Heart right ventricle (tissue), 16 donors: ENCODE data around the gene KDM8. TPM values are rescaled to one million over a fixed set of nuclear protein-coding genes. Genes with fewer than 3 reads are reported as not detected.
A peak's percentile ranks its signal among the peaks of the same experiment; 100 is the strongest.

Source experiments
- ATAC-seq, 8 donors: fragments of 200-7000 bp; cut with Tn5 transposase; one replicate each; pipeline ENCODE4 v1.9.1; 2020; ENCODE audit warnings: mild to moderate bottlenecking in 8 of 8, moderate library complexity in 8 of 8, moderate number of reproducible peaks in 1 of 8
- DNase-seq, 2 donors: peaks; one replicate each; pipeline ENCODE4 v3.0.0-alpha.2; 2020
- H3K27ac ChIP-seq, 10 donors: fragments of 200-600 bp; sonication (generic) in 2 of 10; one replicate each; pipeline versions ENCODE4 v1.5.0 to v1.8.0; 2020 to 2022; ENCODE audit warnings: mild to moderate bottlenecking in 3 of 10
- H3K27me3 ChIP-seq, 7 donors: fragments of 200-600 bp; one replicate each; pipeline ENCODE4 v1.8.0; 2021 to 2022; ENCODE audit warnings: mild to moderate bottlenecking in 2 of 7
- H3K36me3 ChIP-seq, 9 donors: fragments of 200-600 bp; sonication (generic) in 1 of 9; one replicate each; pipeline versions ENCODE4 v1.5.0 to v1.8.0; 2020 to 2022; ENCODE audit warnings: mild to moderate bottlenecking in 2 of 9
- H3K4me1 ChIP-seq, 9 donors: fragments of 200-600 bp; sonication (generic) in 1 of 9; one replicate each; pipeline versions ENCODE4 v1.5.0 to v1.8.0; 2020 to 2022; ENCODE audit warnings: mild to moderate bottlenecking in 4 of 9
- H3K4me3 ChIP-seq, 10 donors: fragments of 200-600 bp; sonication (generic) in 2 of 10; one replicate each; pipeline versions ENCODE4 v1.5.0 to v1.8.0; 2020 to 2022; ENCODE audit warnings: mild to moderate bottlenecking in 7 of 10, moderate library complexity in 2 of 10
- H3K9me3 ChIP-seq, 11 donors: fragments of 200-600 bp in 10 of 11; sonication (generic) in 2 of 11; one replicate each; pipeline versions ENCODE4 v1.5.0 to v1.8.0; 2013 to 2022; ENCODE audit warnings: mild to moderate bottlenecking in 2 of 11, control low read depth in 1 of 11, moderate library complexity in 1 of 11
- CTCF ChIP-seq, 9 donors: fragments of 200-600 bp; sonication (generic) in 2 of 9; IDR thresholded peaks; one replicate each; pipeline versions ENCODE4 v1.5.0 to v1.8.0; 2021 to 2022; ENCODE audit warnings: antibody characterized with exemption in 9 of 9, mild to moderate bottlenecking in 5 of 9, moderate library complexity in 1 of 9
- WGBS, 2 donors: extraction: QIAGEN DNeasy Blood & Tissue Kit; methylation state at CpG; one replicate each; pipeline ENCODE4 v1.1.7; 2013; ENCODE audit warnings: inconsistent platforms in 1 of 2; 5-methylcytosine and 5-hydroxymethylcytosine counted together
- intact Hi-C, 10 donors: fragments of 100-400 bp; cut with DNase I; formaldehyde crosslinking; loops; one replicate each; pipeline versions ENCODE4 v1.11.1 to v1.14.2; 2022
- polyA plus RNA-seq, 2 donors: library from polyadenylated mRNA; stranded (reverse); fragments of 200-250 nt; gene quantifications; one replicate each; pipeline ENCODE4 v1.2.3, GENCODE V29; 2013
- total RNA-seq, 10 donors: library from RNA; stranded (reverse); fragmentation: NEBNext Ultra II Directional in 3 of 10; extraction: Animal tissue kit (Norgen Biotek cat#: 25700) in 3 of 10; gene quantifications; one replicate each; pipeline versions ENCODE4 v1.2.1 to v1.2.4, GENCODE V29; 2021 to 2023
- donor health status: Arrhythmogenic right ventricular cardiomyopathy.
- donor health status: ischemic (EF 13 %, LVEDD 7.1; RV severe dilation, severe dysfunction).
- donor health status: healthy with polysubstance abuse.
- donor health status: DM: no; HTN: yes; CAD: no.
- donor health status: DM: no; HTN: no; CAD: no.
- donor health status: ischemic (EF 25% LVEDD 6.9; RV normal size, moderate dysfunction).
- donor health status: ischemic (EF 25% LVEDD 5.7; RV mildly dilated, moderate dysfunction).
- donor health status: healthy.
- donor health status: DM: yes; HTN: yes; CAD: no.
- donor health status: Ischemic cardiomyopathy.
- donor health status: ischemic (EF 35%, LVEDD 5.7; RV mildly dilated, moderate dysfunction).
- donor health status: nonischemic (EF 11% LVEDD 7.7; RV severe dilation, severe dysfunction).
- donor health status: DM: yes; HTN: yes; CAD: no.
- donor health status: PGD.
- donor health status: ischemic (EF 29% LVEDD 5.4; RV normal size, mild dysfunction).
- donor health status: nonischemic (EF 23%, LVEDD 6.1; RV moderate dilation, normal function).

The KDM8 gene
- total and polyA plus RNA-seq, 12 donors = 1.5 to 5.8 (median 3.3) TPM

GRCh38 chr16:27164352-27164751, 39.0 kb upstream of the KDM8 start:
- H3K4me3 ChIP-seq = no peak overlapping the region
- intact Hi-C loops = no loop called here
- ATAC-seq (peak in 2 of 8 donors; percentile 43 to 58), DNase-seq (no peak)
- no peaks in the 10 kb centered on the region for H3K4me1 ChIP-seq
- no peaks in the 10 kb centered on the region for H3K36me3 ChIP-seq
- peaks cover 0 to 22% (median 0%) of the 10 kb centered on the region in 7 donors for H3K27me3 ChIP-seq
- H3K9me3 ChIP-seq = peaks cover 0 to 33% (median 13%) of the 10 kb centered on the region in 11 donors
- TF ChIP-seq CTCF (IDR thresholded peaks at IDR 0.05) = no peak
- no peak overlapping the region for H3K27ac ChIP-seq

- ATAC-seq = no peak
- Histone ChIP-seq H3K27ac (no peak overlapping the region), H3K4me3 (no peak overlapping the region), H3K9me3 (peaks cover 0 to 33% (median 13%) of the 10 kb centered on the region in 11 donors), H3K36me3 (no peaks in the 10 kb centered on the region), H3K4me1 (peaks cover 0 to 5% (median 0%) of the 10 kb centered on the region in 9 donors), H3K27me3 (peaks cover 0 to 22% (median 0%) of the 10 kb centered on the region in 7 donors)
- intact Hi-C loops = no loop called here
- TF ChIP-seq CTCF (IDR thresholded peaks at IDR 0.05) = no peak
- no peak for DNase-seq
- 88% methylated on average over 3 of the region's 3 CpGs for WGBS, 2 donors
These were observed 37.8 kb upstream of the KDM8 start for GRCh38 chr16:27165576-27165975.

GRCh38 chr16:27168790-27169189, 34.5 kb upstream of the KDM8 start:
- no peak for DNase-seq
- Histone ChIP-seq H3K27ac (no peak overlapping the region), H3K4me3 (no peak overlapping the region), H3K4me1 (peaks cover 0 to 5% (median 0%) of the 10 kb centered on the region in 9 donors), H3K27me3 (peaks cover 0 to 23% (median 0%) of the 10 kb centered on the region in 7 donors), H3K9me3 (peaks cover 0 to 20% (median 3%) of the 10 kb centered on the region in 11 donors), H3K36me3 (no peaks in the 10 kb centered on the region)
- WGBS, 2 donors = 83 to 85% methylated on average over 8 of the region's 8 CpGs
- intact Hi-C loops = no loop called here
- TF ChIP-seq CTCF (IDR thresholded peaks at IDR 0.05) = no peak
- no peak for ATAC-seq

- H3K36me3 ChIP-seq = no peaks in the 10 kb centered on the region
- no peak overlapping the region for H3K4me3 ChIP-seq
- peaks cover 0 to 12% (median 0%) of the 10 kb centered on the region in 11 donors for H3K9me3 ChIP-seq
- peaks cover 0 to 27% (median 0%) of the 10 kb centered on the region in 7 donors for H3K27me3 ChIP-seq
- TF ChIP-seq CTCF (IDR thresholded peaks at IDR 0.05) = no peak
- H3K27ac ChIP-seq = no peak overlapping the region
- H3K4me1 ChIP-seq = peaks cover 0 to 5% (median 0%) of the 10 kb centered on the region in 9 donors
- peak in 1 of 8 donors; percentile 55 for ATAC-seq
- intact Hi-C loops = no loop called here
- no peak for DNase-seq
- WGBS, 2 donors = 54% methylated on average over 6 of the region's 6 CpGs
These were observed 33.7 kb upstream of the KDM8 start for GRCh38 chr16:27169511-27170071.
